Measurements from ENCODE around the gene CTRB2. TPM values are rescaled to one million over a fixed set of nuclear protein-coding genes. Genes with fewer than 3 reads are reported as not detected.

The CTRB2 gene
- polyA plus RNA-seq, 3 donors = not detected

- no peak overlapping the region for H3K4me3 ChIP-seq (replicated peaks in 1 of 3; ENCODE audit: low read depth in 2 of 3, low read length in 3 of 3)
- Mint-ChIP-seq H3K4me3 (no peak overlapping the region), H3K9me3 (peaks cover 0 to 5% (median 0%) of the 10 kb centered on the region in 7 donors), H3K27ac (no peak overlapping the region), H3K4me1 (peaks cover 8% of the 10 kb centered on the region), H3K36me3 (no peaks in the 10 kb centered on the region), H3K27me3 (ENCODE audit: low read depth in 3 of 3) (peaks cover 33 to 58% (median 35%) of the 10 kb centered on the region in 3 donors)
- no peak for DNase-seq
- H3K4me1 ChIP-seq (ENCODE audit: control insufficient read depth in 1 of 2, insufficient read depth in 2 of 2, low read length in 2 of 2) = no peaks in the 10 kb centered on the region
- no peaks in the 10 kb centered on the region for H3K9me3 ChIP-seq (replicated peaks in 1 of 2; ENCODE audit: control insufficient read depth in 1 of 2, insufficient read depth in 1 of 2, low read length in 2 of 2)
- no peaks in the 10 kb centered on the region for H3K79me2 ChIP-seq (ENCODE audit: insufficient read depth, low read length)
- peaks cover 0 to 15% of the 10 kb centered on the region in 2 donors for H3K27me3 ChIP-seq (ENCODE audit: control insufficient read depth in 2 of 2, insufficient read depth in 2 of 2, low read length in 2 of 2)
- H3K4me2 ChIP-seq (replicated peaks; ENCODE audit: extremely low read depth, low read length, poor library complexity, severe bottlenecking) = no peak overlapping the region
- no peaks in the 10 kb centered on the region for H3K36me3 ChIP-seq (replicated peaks in 1 of 2; ENCODE audit: control insufficient read depth in 1 of 2, insufficient read depth in 2 of 2, low read length in 2 of 2)
- whole genome bisulfite sequencing (ENCODE audit: insufficient coverage) = 91% methylated on average over 11 of the region's 11 CpGs
- intact Hi-C loops (cut with micrococcal nuclease) = no loop called here
- TF ChIP-seq CTCF (IDR thresholded peaks at IDR 0.05) = no peak
- no peaks in the 10 kb centered on the region for H4K20me1 ChIP-seq (ENCODE audit: insufficient read depth, low read length)
- no peak overlapping the region for H3K27ac ChIP-seq (ENCODE audit: low read depth in 1 of 2, low read length in 2 of 2)
- no peak overlapping the region for H3K9ac ChIP-seq (ENCODE audit: insufficient read depth, low read length, poor library complexity, severe bottlenecking)
- no peak overlapping the region for H2AFZ ChIP-seq (ENCODE audit: insufficient read depth, low read depth, low read length, poor library complexity, severe bottlenecking)
Measured at GRCh38 chr16:75217389-75217851, 10.5 kb upstream of the CTRB2 start.

DNA sequence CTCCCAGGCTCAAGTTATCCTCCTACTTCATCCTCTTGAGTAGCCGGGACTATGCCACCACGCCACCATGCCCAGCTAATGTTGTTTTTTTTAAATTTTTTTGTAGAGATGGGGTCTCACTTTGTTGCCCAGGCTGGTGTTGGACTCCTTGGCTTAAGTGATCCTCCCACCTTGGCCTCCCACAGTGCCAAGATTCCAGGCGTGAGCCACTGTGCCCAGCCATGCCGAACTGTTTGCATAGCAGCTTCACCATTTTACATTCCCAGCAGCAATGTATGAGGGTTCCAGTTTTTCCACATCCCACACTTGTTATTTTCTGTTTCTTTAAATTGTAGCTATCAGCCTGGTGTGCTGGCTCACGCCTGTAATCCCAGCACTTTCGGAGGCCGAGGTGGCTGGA is 9.6 kb upstream of the CTRB2 start:
- intact Hi-C loops (cut with micrococcal nuclease) = no loop called here
- Histone ChIP-seq H3K36me3 (replicated peaks in 1 of 2; ENCODE audit: control insufficient read depth in 1 of 2, insufficient read depth in 2 of 2, low read length in 2 of 2) (no peaks in the 10 kb centered on the region), H2AFZ (ENCODE audit: insufficient read depth, low read depth, low read length, poor library complexity, severe bottlenecking) (no peak overlapping the region), H3K4me3 (replicated peaks in 1 of 3; ENCODE audit: low read depth in 2 of 3, low read length in 3 of 3) (no peak overlapping the region), H3K79me2 (ENCODE audit: insufficient read depth, low read length) (no peaks in the 10 kb centered on the region), H3K9me3 (replicated peaks in 1 of 2; ENCODE audit: control insufficient read depth in 1 of 2, insufficient read depth in 1 of 2, low read length in 2 of 2) (no peaks in the 10 kb centered on the region), H3K27ac (ENCODE audit: low read depth in 1 of 2, low read length in 2 of 2) (no peak overlapping the region), H4K20me1 (ENCODE audit: insufficient read depth, low read length) (no peaks in the 10 kb centered on the region), H3K9ac (ENCODE audit: insufficient read depth, low read length, poor library complexity, severe bottlenecking) (no peak overlapping the region), H3K4me2 (replicated peaks; ENCODE audit: extremely low read depth, low read length, poor library complexity, severe bottlenecking) (no peak overlapping the region), H3K27me3 (ENCODE audit: control insufficient read depth in 2 of 2, insufficient read depth in 2 of 2, low read length in 2 of 2) (peaks cover 0 to 10% of the 10 kb centered on the region in 2 donors), H3K4me1 (ENCODE audit: control insufficient read depth in 1 of 2, insufficient read depth in 2 of 2, low read length in 2 of 2) (no peaks in the 10 kb centered on the region)
- Mint-ChIP-seq H3K9me3 (peaks cover 0 to 7% (median 0%) of the 10 kb centered on the region in 7 donors), H3K27ac (no peak overlapping the region), H3K4me1 (peaks cover 4% of the 10 kb centered on the region), H3K36me3 (no peaks in the 10 kb centered on the region), H3K27me3 (ENCODE audit: low read depth in 3 of 3) (peaks cover 29 to 59% (median 36%) of the 10 kb centered on the region in 3 donors), H3K4me3 (no peak overlapping the region)
- 94% methylated on average over 2 of the region's 7 CpGs for WGBS (ENCODE audit: insufficient coverage)
- DNase-seq = no peak
- TF ChIP-seq CTCF (IDR thresholded peaks at IDR 0.05) = no peak

Measured in CD14-positive monocyte (primary cell).